Gastroesophageal sphincter (tissue), 3 donors: ENCODE data around the gene CYP46A1.

Experiments used
- POLR2A ChIP-seq, 2 donors: fragments of 450-650 bp; IDR thresholded peaks; one replicate each; pipeline ENCODE4 v1.6.1; 2017; ENCODE audit warnings: antibody characterized with exemption in 2 of 2, mild to moderate bottlenecking in 2 of 2, moderate library complexity in 1 of 2
- POLR2AphosphoS5 ChIP-seq: sonication (generic); formaldehyde crosslinking; IDR thresholded peaks from one replicate; pipeline ENCODE4 v1.6.1; 2017; ENCODE audit warnings: antibody characterized with exemption
- TF ChIP-seq, protein P1 (sequence below), 4 experiments: fragments of 200-600 bp in 2 of 4; fragments of 450-650 bp in 2 of 4; sonication (generic) in 1 of 4; IDR thresholded peaks; one replicate each; pipeline ENCODE4 v1.5.1; 2017 to 2019; ENCODE audit warnings: antibody characterized with exemption in 4 of 4, mild to moderate bottlenecking in 2 of 4, moderate library complexity in 2 of 4

DNA sequence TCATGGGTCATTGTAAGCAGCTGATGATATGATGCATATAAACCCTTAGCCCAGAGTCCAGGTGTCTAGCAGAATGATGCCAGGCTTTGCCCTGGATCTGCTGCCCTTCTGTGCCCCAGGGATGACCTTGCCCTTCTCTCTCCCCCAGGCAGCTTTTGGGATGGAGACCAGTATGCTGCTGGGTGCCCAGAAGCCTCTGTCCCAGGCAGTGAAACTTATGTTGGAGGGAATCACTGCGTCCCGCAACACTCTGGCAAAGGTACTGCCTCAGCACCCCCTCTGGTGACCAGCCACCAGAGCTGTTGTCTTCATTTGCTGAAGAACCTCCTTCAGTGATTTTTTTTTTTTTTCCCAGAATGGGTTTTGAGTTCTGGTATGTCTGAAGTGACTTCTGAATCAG lies 23.3 kb downstream of the CYP46A1 start:
- no peak for TF ChIP-seq POLR2A (IDR thresholded peaks at IDR 0.05)
- TF ChIP-seq, protein P1, sequence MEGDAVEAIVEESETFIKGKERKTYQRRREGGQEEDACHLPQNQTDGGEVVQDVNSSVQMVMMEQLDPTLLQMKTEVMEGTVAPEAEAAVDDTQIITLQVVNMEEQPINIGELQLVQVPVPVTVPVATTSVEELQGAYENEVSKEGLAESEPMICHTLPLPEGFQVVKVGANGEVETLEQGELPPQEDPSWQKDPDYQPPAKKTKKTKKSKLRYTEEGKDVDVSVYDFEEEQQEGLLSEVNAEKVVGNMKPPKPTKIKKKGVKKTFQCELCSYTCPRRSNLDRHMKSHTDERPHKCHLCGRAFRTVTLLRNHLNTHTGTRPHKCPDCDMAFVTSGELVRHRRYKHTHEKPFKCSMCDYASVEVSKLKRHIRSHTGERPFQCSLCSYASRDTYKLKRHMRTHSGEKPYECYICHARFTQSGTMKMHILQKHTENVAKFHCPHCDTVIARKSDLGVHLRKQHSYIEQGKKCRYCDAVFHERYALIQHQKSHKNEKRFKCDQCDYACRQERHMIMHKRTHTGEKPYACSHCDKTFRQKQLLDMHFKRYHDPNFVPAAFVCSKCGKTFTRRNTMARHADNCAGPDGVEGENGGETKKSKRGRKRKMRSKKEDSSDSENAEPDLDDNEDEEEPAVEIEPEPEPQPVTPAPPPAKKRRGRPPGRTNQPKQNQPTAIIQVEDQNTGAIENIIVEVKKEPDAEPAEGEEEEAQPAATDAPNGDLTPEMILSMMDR (IDR thresholded peaks at IDR 0.05) = no peak
- no peak for TF ChIP-seq POLR2AphosphoS5
